Ovary (tissue), 9 donors: ENCODE results near the gene KCNB1. TPM values are rescaled to one million over a fixed set of nuclear protein-coding genes. Genes with fewer than 3 reads are reported as not detected.

Experiments used
- DNase-seq, 5 donors: peaks; one replicate each; pipeline ENCODE4 v3.0.0-alpha.2; 2019 to 2020
- H3K27ac ChIP-seq, 2 donors: fragments of 200-600 bp; one replicate each; pipeline versions ENCODE4 v1.5.1 to v1.8.0; 2019 to 2022
- H3K27me3 ChIP-seq: fragments of 200-600 bp; one replicate; pipeline ENCODE4 v1.8.0; 2022
- H3K36me3 ChIP-seq: fragments of 200-600 bp; sonication (generic); one replicate; pipeline ENCODE4 v1.5.1; 2019
- H3K4me1 ChIP-seq: one replicate; pipeline ENCODE4 v1.8.1; 2013; ENCODE audit warnings: mild to moderate bottlenecking, moderate library complexity; ENCODE audit not compliant: insufficient read depth
- H3K4me3 ChIP-seq: fragments of 200-600 bp; sonication (generic); one replicate; pipeline ENCODE4 v1.5.1; 2017
- H3K9me3 ChIP-seq, 2 donors: fragments of 200-600 bp in 1 of 2; sonication (generic) in 1 of 2; one replicate each; pipeline versions ENCODE4 v1.5.1 to v1.8.1; 2013 to 2019; ENCODE audit warnings: mild to moderate bottlenecking in 1 of 2, moderate library complexity in 1 of 2
- CTCF ChIP-seq, 3 donors: fragments of 450-650 bp in 2 of 3; fragments of 200-600 bp in 1 of 3; IDR thresholded peaks; one replicate each; pipeline versions ENCODE4 v1.5.1 to v1.8.0; 2016 to 2022; ENCODE audit warnings: antibody characterized with exemption in 3 of 3, mild to moderate bottlenecking in 1 of 3
- EP300 ChIP-seq: sonication (generic); formaldehyde crosslinking; IDR thresholded peaks from one replicate; pipeline ENCODE4 v1.6.1; 2017; ENCODE audit warnings: antibody characterized with exemption
- POLR2A ChIP-seq: fragments of 450-650 bp; IDR thresholded peaks from one replicate; pipeline ENCODE4 v1.6.1; 2017; ENCODE audit warnings: antibody characterized with exemption, mild to moderate bottlenecking, moderate library complexity
- WGBS, 3 donors: extraction: QIAGEN DNeasy Blood & Tissue Kit in 1 of 3; methylation state at CpG; one replicate each; pipeline versions ENCODE4 v1.1.5 to v1.1.7; 2013 to 2017; 5-methylcytosine and 5-hydroxymethylcytosine counted together
- intact Hi-C, 4 donors: fragments of 100-400 bp; cut with DNase I; formaldehyde crosslinking; loops; one replicate each; pipeline versions ENCODE4 v1.11.0 to v1.15.1; 2022 to 2023
- polyA plus RNA-seq, 2 donors: library from polyadenylated mRNA; stranded (reverse); fragments of 200-250 nt in 1 of 2; fragments of 350-450 nt in 1 of 2; fragmentation: Illumina TruSeq in 1 of 2; extraction: RNeasy Lipid Tissue Mini Kit (QIAGEN cat#74804) in 1 of 2; gene quantifications; one replicate each; pipeline ENCODE4 v1.2.3, GENCODE V29; 2013 to 2014
- total RNA-seq, 7 donors: library from RNA; depleted of rRNA in 2 of 7; stranded (reverse); fragments of >200 nt in 2 of 7; fragmentation: NEBNext Ultra II Directional in 3 of 7; extraction: Animal tissue kit (Norgen Biotek cat#: 25700) in 3 of 7; gene quantifications; one replicate each; pipeline versions ENCODE4 v1.1.0 to v1.2.4, GENCODE V29; 2016 to 2023
- donor health status: DM: no; HTN: no; CAD: no; lungs with moderate emphysema.
- donor health status: DM: no; HTN: no; CAD: no.
- donor health status: Bipolar disorder and iron deficiency.
- donor health status: DM: yes; HTN: yes; CAD: no.
- donor health status: DM: no; HTN: no; CAD: no.
- donor health status: DM: yes; HTN: yes; CAD: no.

KCNB1 gene
- total and polyA plus RNA-seq, 9 donors, result 0.12 to 5.4 (median 1.3) TPM

GRCh38 chr20:49469060-49469459, 13.4 kb downstream of the KCNB1 start:
- Histone ChIP-seq H3K9me3 (no peaks in the 10 kb centered on the region), H3K36me3 (no peaks in the 10 kb centered on the region), H3K4me3 (no peak overlapping the region), H3K27me3 (no peaks in the 10 kb centered on the region), H3K4me1 (no peaks in the 10 kb centered on the region), H3K27ac (no peak overlapping the region)
- no peak for DNase-seq
- intact Hi-C loops, result no loop called here
- TF ChIP-seq POLR2A, result no peak
- TF ChIP-seq CTCF (IDR thresholded peaks at IDR 0.05), result no peak
- TF ChIP-seq EP300, result no peak
- 80 to 86% (median 83%) methylated on average over 6 of the region's 6 CpGs for WGBS, 3 donors

- intact Hi-C loops, result no loop called here
- Histone ChIP-seq H3K27me3 (no peaks in the 10 kb centered on the region), H3K4me3 (no peak overlapping the region), H3K36me3 (no peaks in the 10 kb centered on the region), H3K4me1 (no peaks in the 10 kb centered on the region), H3K9me3 (no peaks in the 10 kb centered on the region), H3K27ac (no peak overlapping the region)
- TF ChIP-seq POLR2A, result no peak
- no peak for TF ChIP-seq CTCF (IDR thresholded peaks at IDR 0.05)
- no peak for TF ChIP-seq EP300
- 87 to 91% (median 90%) methylated on average over 7 of the region's 7 CpGs for WGBS, 3 donors
- DNase-seq, result no peak
Measured at GRCh38 chr20:49468412-49468811, 14.1 kb downstream of the KCNB1 start.

GRCh38 chr20:49466114-49466912, 16.2 kb downstream of the KCNB1 start:
- TF ChIP-seq EP300 (no peak), CTCF (IDR thresholded peaks at IDR 0.05) (no peak), POLR2A (no peak)
- H3K9me3 ChIP-seq, result no peaks in the 10 kb centered on the region
- H3K4me3 ChIP-seq, result no peak overlapping the region
- H3K27me3 ChIP-seq, result no peaks in the 10 kb centered on the region
- intact Hi-C loops, result no loop called here
- no peaks in the 10 kb centered on the region for H3K36me3 ChIP-seq
- H3K4me1 ChIP-seq, result peaks cover under 1% of the 10 kb centered on the region
- no peak for DNase-seq
- H3K27ac ChIP-seq, result no peak overlapping the region
- WGBS, 3 donors, result 77 to 81% (median 81%) methylated on average over 8 of the region's 8 CpGs

GRCh38 chr20:49464556-49464955, 17.9 kb downstream of the KCNB1 start:
- no peaks in the 10 kb centered on the region for H3K27me3 ChIP-seq
- peaks cover 2% of the 10 kb centered on the region for H3K4me1 ChIP-seq
- no peak overlapping the region for H3K27ac ChIP-seq
- no peaks in the 10 kb centered on the region for H3K9me3 ChIP-seq
- intact Hi-C loops, result no loop called here
- no peaks in the 10 kb centered on the region for H3K36me3 ChIP-seq
- no peak overlapping the region for H3K4me3 ChIP-seq
- TF ChIP-seq EP300 (no peak), POLR2A (no peak), CTCF (IDR thresholded peaks at IDR 0.05) (no peak)
- DNase-seq, result no peak
- WGBS, 3 donors, result 92 to 96% (median 94%) methylated on average over 7 of the region's 7 CpGs
